ENCODE measurements around the gene NECTIN2.
"Not testable (repeated sequence)": the region's sequence is repeated elsewhere in the genome, so short reads cannot be mapped to it uniquely, and the experiment has no call there.

Gene NECTIN2

DNA sequence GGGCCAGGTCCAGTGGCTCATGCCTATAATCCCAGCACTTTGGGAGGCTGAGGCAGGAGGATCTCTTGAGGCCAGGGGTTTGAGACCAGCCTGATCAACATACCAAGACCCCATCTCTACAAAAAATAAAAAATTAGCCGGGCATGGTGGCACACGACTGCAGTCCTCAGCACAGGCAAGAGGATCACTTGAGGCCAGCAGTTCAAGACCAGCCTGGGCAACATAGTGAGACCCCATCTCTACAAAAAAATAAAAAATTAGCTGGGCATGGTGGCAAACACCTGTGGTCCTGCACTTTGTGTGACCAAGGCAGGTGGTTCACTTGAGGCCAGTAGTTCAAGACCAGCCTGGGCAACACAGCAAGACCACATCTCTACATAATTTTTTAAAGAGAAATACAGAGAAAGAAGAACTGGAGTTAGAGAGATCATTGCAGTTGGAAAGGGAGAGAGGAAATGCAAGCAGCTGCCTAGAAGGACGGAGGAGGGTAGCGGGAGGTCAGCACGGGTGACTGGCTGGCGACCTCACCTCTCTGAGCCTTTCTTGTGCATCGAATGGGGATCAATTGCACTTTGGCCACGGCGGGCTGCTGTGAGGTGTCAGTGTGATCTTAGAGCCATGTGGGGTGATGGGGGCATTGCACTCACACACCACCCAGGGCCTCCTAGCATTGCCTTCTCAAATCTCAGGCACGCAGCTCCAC lies 23.3 kb upstream of the NECTIN2 start:
- TF ChIP-seq CTCF (IDR thresholded peaks at IDR 0.05; ENCODE audit: extremely low read depth, insufficient read depth, missing control alignments), result no peak
- no peak for DNase-seq (ENCODE audit: low spot score)
- in situ Hi-C loops (cut with MboI; ENCODE audit: low pct_unique_long_range_greater_than_20kb, low sequenced_read_pairs, unreplicated experiment), result no loop called here

DNA sequence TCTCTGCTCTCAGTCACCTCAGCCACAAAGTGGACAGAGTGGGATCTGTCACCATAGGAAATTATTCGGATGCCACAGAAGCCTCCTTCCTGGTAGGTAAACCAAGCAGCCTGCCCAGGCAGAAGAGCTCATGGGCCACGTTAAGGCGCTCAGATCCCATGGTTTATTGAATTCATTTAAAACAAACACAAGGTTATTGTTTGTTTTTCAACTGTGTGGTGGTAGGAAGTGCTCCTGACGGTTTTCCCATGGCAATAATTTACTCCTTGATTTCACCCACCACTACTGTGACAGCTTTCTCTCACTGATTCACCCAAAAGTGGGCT lies 22.8 kb upstream of the NECTIN2 start:
- in situ Hi-C loops (cut with MboI; ENCODE audit: low pct_unique_long_range_greater_than_20kb, low sequenced_read_pairs, unreplicated experiment), result no loop called here
- DNase-seq (ENCODE audit: low spot score), result no peak
- TF ChIP-seq CTCF (IDR thresholded peaks at IDR 0.05; ENCODE audit: extremely low read depth, insufficient read depth, missing control alignments), result no peak

DNA sequence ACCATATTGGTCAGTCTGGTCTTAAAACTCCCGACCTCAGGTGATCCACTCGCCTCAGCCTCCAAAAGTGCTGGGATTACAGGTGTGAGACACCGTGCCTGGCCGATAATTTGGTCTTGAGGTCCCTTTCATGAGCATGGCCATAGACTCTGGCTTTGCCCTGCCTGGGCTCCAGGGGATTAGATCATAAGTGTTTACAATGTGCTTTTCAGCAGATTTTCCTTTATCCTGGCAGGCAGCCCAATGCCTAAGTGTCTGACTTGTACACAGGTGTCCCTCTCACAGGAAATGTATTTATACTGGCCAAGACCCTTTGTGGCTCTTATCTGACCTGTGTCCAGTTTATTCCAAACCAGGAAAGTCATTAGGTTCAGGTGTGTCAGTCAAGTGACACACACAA lies 21.3 kb upstream of the NECTIN2 start:
- no peak for TF ChIP-seq CTCF (IDR thresholded peaks at IDR 0.05; ENCODE audit: extremely low read depth, insufficient read depth, missing control alignments)
- no peak for DNase-seq (ENCODE audit: low spot score)
- in situ Hi-C loops (cut with MboI; ENCODE audit: low pct_unique_long_range_greater_than_20kb, low sequenced_read_pairs, unreplicated experiment), result no loop called here

DNA sequence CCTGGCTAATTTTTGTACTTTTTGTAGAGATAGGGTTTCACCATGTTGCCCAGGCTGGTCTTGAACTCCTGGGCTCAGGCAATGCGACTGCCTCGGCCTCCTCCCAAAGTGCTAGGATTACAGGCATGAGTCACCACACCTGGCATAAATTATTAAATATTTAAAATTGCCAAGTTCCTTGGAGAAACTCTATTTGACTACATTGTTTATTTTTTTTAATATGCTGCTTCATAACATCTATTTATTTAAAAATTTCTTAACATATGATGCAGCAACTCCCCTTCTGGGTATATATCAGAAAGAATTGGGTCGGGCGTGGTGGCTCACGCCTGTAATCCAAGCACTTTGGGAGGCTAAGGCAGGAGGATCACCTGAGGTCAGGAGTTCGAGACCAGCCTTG lies 13.2 kb upstream of the NECTIN2 start:
- in situ Hi-C loops (cut with MboI; ENCODE audit: low pct_unique_long_range_greater_than_20kb, low sequenced_read_pairs, unreplicated experiment); DNase-seq (ENCODE audit: low spot score): not testable (repeated sequence)

- in situ Hi-C loops (cut with MboI; ENCODE audit: low pct_unique_long_range_greater_than_20kb, low sequenced_read_pairs, unreplicated experiment); DNase-seq (ENCODE audit: low spot score): not testable (repeated sequence)
These were observed 11.7 kb upstream of the NECTIN2 start for GRCh38 chr19:44834399-44834798.

GRCh38 chr19:44839276-44839675 lies 6.8 kb upstream of the NECTIN2 start:
- no peak for TF ChIP-seq CTCF (IDR thresholded peaks at IDR 0.05; ENCODE audit: extremely low read depth, insufficient read depth, missing control alignments)
- in situ Hi-C loops (cut with MboI; ENCODE audit: low pct_unique_long_range_greater_than_20kb, low sequenced_read_pairs, unreplicated experiment), result no loop called here
- DNase-seq (ENCODE audit: low spot score), result no peak

- in situ Hi-C loops (cut with MboI; ENCODE audit: low pct_unique_long_range_greater_than_20kb, low sequenced_read_pairs, unreplicated experiment), result no loop called here
- no peak for TF ChIP-seq CTCF (IDR thresholded peaks at IDR 0.05; ENCODE audit: extremely low read depth, insufficient read depth, missing control alignments)
- no peak for DNase-seq (ENCODE audit: low spot score)
These were observed 5.3 kb upstream of the NECTIN2 start for GRCh38 chr19:44840811-44841210.

GRCh38 chr19:44841231-44841630 lies 4.9 kb upstream of the NECTIN2 start:
- DNase-seq (ENCODE audit: low spot score), result no peak
- in situ Hi-C loops (cut with MboI; ENCODE audit: low pct_unique_long_range_greater_than_20kb, low sequenced_read_pairs, unreplicated experiment), result no loop called here
- no peak for TF ChIP-seq CTCF (IDR thresholded peaks at IDR 0.05; ENCODE audit: extremely low read depth, insufficient read depth, missing control alignments)

All from GM13977 (cell line).